ENCODE measurements around the gene HAUS3. TPM values are rescaled to one million over a fixed set of nuclear protein-coding genes. Genes with fewer than 3 reads are reported as not detected.

The HAUS3 gene
- total and polyA plus RNA-seq, 2 experiments from 2014 or later: 7.1 to 9.8 TPM

DNA sequence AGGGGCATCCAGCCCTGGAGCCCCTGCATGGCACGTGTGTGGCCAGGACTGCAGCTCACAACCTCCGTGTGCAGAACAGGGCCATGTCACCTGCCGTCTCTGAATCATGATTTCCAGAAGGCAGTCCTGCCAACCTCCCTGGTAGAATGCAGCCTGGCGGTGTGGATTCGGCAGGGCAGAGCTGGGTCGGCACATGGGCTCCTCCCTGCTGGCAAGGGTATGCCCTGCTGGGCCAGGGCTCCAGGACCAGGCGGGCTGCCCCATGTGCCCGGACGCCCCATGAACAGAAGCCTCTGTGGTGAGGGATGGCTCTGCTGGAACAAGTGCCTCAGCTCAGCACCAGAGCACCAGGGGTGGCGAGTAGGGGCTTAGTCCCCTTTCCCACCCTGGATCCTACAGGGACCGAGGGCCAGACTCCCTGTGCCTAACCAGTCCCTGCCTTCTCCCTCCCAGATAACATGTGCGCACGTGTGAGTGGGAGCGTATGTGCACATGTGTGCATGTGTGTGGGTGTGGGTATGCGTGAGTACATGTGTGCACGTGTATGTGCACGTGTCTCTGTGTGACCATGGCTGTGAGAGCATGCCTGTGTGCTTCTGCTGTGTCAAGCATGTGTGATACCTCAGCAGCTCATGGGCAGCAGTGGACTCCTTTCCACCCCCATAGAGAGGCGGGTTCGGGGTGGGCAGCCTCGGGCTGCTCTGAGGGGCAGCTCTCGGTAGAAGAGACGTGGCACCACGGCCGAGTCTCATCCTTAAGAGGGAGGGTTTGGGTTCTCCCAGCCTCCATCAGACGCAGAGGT is 30.3 kb upstream of the HAUS3 start:
- Histone ChIP-seq H3K27ac (no peak overlapping the region), H3K4me1 (ENCODE audit: insufficient read depth) (no peaks in the 10 kb centered on the region), H3K27me3 (no peaks in the 10 kb centered on the region), H3K79me2 (no peaks in the 10 kb centered on the region), H3K4me3 (no peak overlapping the region), H3K9me3 (ENCODE audit: low read depth) (no peaks in the 10 kb centered on the region), H3K36me3 (replicated peaks; ENCODE audit: insufficient read depth, low read depth) (no peaks in the 10 kb centered on the region), H4K20me1 (ENCODE audit: insufficient read depth, poor library complexity, severe bottlenecking) (no peaks in the 10 kb centered on the region), H3K4me2 (no peak overlapping the region), H2AFZ (no peak overlapping the region), H3K9me2 (replicated peaks; ENCODE audit: insufficient read depth) (no peaks in the 10 kb centered on the region)
- TF ChIP-seq EZH2 (IDR thresholded peaks at IDR 0.05; ENCODE audit: borderline replicate concordance): no peak
- TF ChIP-seq, protein P1, sequence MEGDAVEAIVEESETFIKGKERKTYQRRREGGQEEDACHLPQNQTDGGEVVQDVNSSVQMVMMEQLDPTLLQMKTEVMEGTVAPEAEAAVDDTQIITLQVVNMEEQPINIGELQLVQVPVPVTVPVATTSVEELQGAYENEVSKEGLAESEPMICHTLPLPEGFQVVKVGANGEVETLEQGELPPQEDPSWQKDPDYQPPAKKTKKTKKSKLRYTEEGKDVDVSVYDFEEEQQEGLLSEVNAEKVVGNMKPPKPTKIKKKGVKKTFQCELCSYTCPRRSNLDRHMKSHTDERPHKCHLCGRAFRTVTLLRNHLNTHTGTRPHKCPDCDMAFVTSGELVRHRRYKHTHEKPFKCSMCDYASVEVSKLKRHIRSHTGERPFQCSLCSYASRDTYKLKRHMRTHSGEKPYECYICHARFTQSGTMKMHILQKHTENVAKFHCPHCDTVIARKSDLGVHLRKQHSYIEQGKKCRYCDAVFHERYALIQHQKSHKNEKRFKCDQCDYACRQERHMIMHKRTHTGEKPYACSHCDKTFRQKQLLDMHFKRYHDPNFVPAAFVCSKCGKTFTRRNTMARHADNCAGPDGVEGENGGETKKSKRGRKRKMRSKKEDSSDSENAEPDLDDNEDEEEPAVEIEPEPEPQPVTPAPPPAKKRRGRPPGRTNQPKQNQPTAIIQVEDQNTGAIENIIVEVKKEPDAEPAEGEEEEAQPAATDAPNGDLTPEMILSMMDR (IDR thresholded peaks at IDR 0.05; ENCODE audit: poor library complexity): no peak
- no peak for TF ChIP-seq EZH2phosphoT487 (IDR thresholded peaks at IDR 0.05; ENCODE audit: low read depth, severe bottlenecking, unreplicated experiment)
- DNase-seq (ENCODE audit: low spot score): no peak
- WGBS (ENCODE audit: low lambda C conversion rate, missing lambda C conversion rate): 92% methylated on average over 25 of the region's 25 CpGs

DNA sequence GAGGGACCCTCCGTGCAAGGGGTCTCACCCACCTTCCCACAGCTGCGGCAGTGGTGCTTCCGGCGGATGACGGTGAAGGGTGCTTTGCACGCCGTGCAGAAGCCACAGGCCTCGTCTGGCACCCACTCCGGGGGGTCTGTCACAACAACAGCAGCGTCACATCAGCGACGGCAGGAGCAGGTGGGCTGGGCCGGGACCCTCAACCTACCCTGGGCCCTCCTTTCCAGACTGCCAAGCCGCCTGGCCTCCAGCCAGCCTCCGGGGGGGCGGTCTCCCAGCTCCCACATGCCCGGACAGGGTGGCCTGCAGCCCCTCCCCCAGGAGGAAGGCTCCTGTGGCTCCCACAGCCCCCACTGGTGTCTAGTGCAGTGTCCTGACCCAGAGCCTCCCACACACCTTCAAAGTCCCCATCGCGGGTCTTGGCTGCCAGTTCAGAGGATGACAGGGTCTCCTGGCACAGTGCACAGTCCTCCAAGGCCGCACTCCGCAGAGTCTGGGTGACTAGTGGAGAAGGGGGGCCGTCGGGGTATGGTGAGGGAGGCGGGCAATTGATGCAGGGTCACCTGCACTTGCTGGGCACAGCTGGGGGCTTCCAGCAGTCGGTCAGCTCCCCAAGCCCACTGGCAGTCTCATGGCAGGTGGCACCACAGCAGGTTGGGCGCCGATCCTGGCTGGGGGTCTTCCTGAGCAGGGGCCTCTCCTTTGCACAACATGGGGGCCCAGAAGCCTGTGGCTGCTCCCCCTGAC is 29.5 kb upstream of the HAUS3 start:
- H3K4me2 ChIP-seq: no peak overlapping the region

DNA sequence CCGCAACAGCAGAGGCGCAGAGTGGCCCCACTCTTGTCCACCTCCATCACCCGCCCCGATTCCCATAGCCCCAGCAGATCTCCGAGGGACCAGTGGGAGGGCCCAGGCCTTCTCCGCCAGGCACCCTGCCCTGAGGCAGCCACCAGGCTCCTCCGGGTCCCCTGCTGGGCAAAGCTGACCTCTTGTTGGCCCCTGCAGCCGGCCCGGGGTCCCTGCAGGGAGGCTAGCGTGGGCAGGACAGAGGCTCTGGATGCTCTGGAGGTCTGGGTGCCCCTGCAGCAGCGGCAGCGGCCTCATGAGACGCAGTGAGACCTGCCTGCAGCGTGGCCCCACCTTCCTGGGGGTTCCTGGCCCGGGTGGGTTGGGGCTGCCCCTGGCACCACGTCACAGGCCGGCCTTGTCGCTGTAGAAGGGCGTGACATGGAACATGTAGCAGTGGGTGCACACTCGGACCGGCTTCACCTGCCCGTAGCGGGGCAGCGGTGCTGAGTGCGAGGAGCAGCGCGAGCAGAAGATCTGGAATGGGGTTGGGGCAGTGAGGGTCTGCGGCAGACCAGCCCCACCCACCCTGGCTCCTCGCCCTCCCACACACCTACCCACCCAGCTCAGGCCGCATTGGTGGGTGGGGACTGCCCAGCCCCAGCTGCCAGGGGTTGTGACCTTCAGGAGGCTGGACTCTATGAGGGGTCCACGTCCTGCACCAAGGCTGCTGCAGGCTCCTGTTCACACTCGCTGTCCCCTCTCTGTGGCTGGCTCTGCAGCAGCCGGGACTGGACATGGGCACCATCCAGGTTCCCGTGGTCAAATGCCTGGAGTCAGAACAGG is 28.6 kb upstream of the HAUS3 start:
- H2AFZ ChIP-seq: no peak overlapping the region
- H3K9me3 ChIP-seq (ENCODE audit: low read depth): no peaks in the 10 kb centered on the region
- no peak overlapping the region for H3K27ac ChIP-seq
- WGBS (ENCODE audit: low lambda C conversion rate, missing lambda C conversion rate): 88% methylated on average over 21 of the region's 34 CpGs
- H3K4me3 ChIP-seq: no peak overlapping the region
- H3K79me2 ChIP-seq: no peaks in the 10 kb centered on the region
- no peaks in the 10 kb centered on the region for H3K4me1 ChIP-seq (ENCODE audit: insufficient read depth)
- H3K9me2 ChIP-seq (replicated peaks; ENCODE audit: insufficient read depth): no peaks in the 10 kb centered on the region
- no peak for DNase-seq (ENCODE audit: low spot score)
- H3K4me2 ChIP-seq: no peak overlapping the region
- H3K27me3 ChIP-seq: no peaks in the 10 kb centered on the region
- H3K36me3 ChIP-seq (replicated peaks; ENCODE audit: insufficient read depth, low read depth): no peaks in the 10 kb centered on the region
- no peaks in the 10 kb centered on the region for H4K20me1 ChIP-seq (ENCODE audit: insufficient read depth, poor library complexity, severe bottlenecking)
- TF ChIP-seq EZH2 (IDR thresholded peaks at IDR 0.05; ENCODE audit: borderline replicate concordance): no peak
- TF ChIP-seq, protein P1 (IDR thresholded peaks at IDR 0.05; ENCODE audit: poor library complexity): no peak
- no peak for TF ChIP-seq EZH2phosphoT487 (IDR thresholded peaks at IDR 0.05; ENCODE audit: low read depth, severe bottlenecking, unreplicated experiment)

More for the DNA sequence above, 29.5 kb upstream of the HAUS3 start:
- TF ChIP-seq EZH2phosphoT487 (IDR thresholded peaks at IDR 0.05; ENCODE audit: low read depth, severe bottlenecking, unreplicated experiment) (no peak), EZH2 (IDR thresholded peaks at IDR 0.05; ENCODE audit: borderline replicate concordance) (no peak)
- TF ChIP-seq, protein P1 (IDR thresholded peaks at IDR 0.05; ENCODE audit: poor library complexity): no peak
- no peak overlapping the region for H3K4me3 ChIP-seq
- H3K9me2 ChIP-seq (replicated peaks; ENCODE audit: insufficient read depth): no peaks in the 10 kb centered on the region
- no peak overlapping the region for H2AFZ ChIP-seq
- no peak overlapping the region for H3K27ac ChIP-seq
- H3K4me1 ChIP-seq (ENCODE audit: insufficient read depth): no peaks in the 10 kb centered on the region
- H4K20me1 ChIP-seq (ENCODE audit: insufficient read depth, poor library complexity, severe bottlenecking): no peaks in the 10 kb centered on the region
- no peaks in the 10 kb centered on the region for H3K36me3 ChIP-seq (replicated peaks; ENCODE audit: insufficient read depth, low read depth)
- H3K9me3 ChIP-seq (ENCODE audit: low read depth): no peaks in the 10 kb centered on the region
- no peaks in the 10 kb centered on the region for H3K27me3 ChIP-seq
- no peak for DNase-seq (ENCODE audit: low spot score)
- 91% methylated on average over 21 of the region's 27 CpGs for WGBS (ENCODE audit: low lambda C conversion rate, missing lambda C conversion rate)
- H3K79me2 ChIP-seq: no peaks in the 10 kb centered on the region

Data from hepatocyte (in vitro differentiated cells).